OCI-LY1 (cell line): Measurements from ENCODE around the gene KCNT2.

Experiments
- H2AFZ ChIP-seq: fragments of 200-600 bp; sonication (generic), shearing (Covaris generic); 2 replicates; pipeline ENCODE4 v1.6.0; 2014; ENCODE audit warnings: antibody characterized with exemption, mild to moderate bottlenecking, low read length
- H3F3A ChIP-seq: fragments of 200-600 bp; sonication (generic), shearing (Covaris generic); 2 replicates; pipeline ENCODE4 v1.6.0; 2014; ENCODE audit warnings: mild to moderate bottlenecking, antibody characterized with exemption, low read length, moderate library complexity; ENCODE audit not compliant: insufficient read depth
- H3K27ac ChIP-seq: fragments of 200-600 bp; sonication (generic); 2 replicates; pipeline ENCODE4 v1.5.1; 2014; ENCODE audit warnings: low read length, mixed run types, mild to moderate bottlenecking, low read depth; ENCODE audit not compliant: poor library complexity, severe bottlenecking
- H3K27me3 ChIP-seq: fragments of 200-600 bp; sonication (generic); 2 replicates; pipeline ENCODE4 v1.6.0; 2014; ENCODE audit warnings: antibody characterized with exemption, mild to moderate bottlenecking, low read length, moderate library complexity; ENCODE audit not compliant: insufficient read depth
- H3K36me3 ChIP-seq: fragments of 200-600 bp; sonication (generic); 2 replicates; pipeline ENCODE4 v1.6.1; 2014; ENCODE audit warnings: mild to moderate bottlenecking, antibody characterized with exemption, low read length, moderate library complexity, mixed read lengths; ENCODE audit not compliant: insufficient read depth
- H3K4me1 ChIP-seq: fragments of 200-600 bp; sonication (generic); 2 replicates; pipeline ENCODE4 v1.5.1; 2014; ENCODE audit warnings: mild to moderate bottlenecking, low read length, moderate library complexity; ENCODE audit not compliant: insufficient read depth, severe bottlenecking
- H3K4me2 ChIP-seq: fragments of 200-600 bp; sonication (generic), shearing (Covaris generic); 2 replicates; pipeline ENCODE4 v1.6.1; 2014; ENCODE audit warnings: low read length
- H3K4me3 ChIP-seq: fragments of 200-600 bp; sonication (generic); 2 replicates; pipeline ENCODE4 v1.5.1; 2014; ENCODE audit warnings: low read length, low read depth, mild to moderate bottlenecking, mixed read lengths; ENCODE audit not compliant: poor library complexity, severe bottlenecking
- H3K79me2 ChIP-seq: fragments of 200-600 bp; shearing (Covaris generic); 2 replicates; pipeline ENCODE4 v1.6.1; 2016; ENCODE audit warnings: mixed run types, low read length, mixed read lengths; ENCODE audit not compliant: insufficient read depth
- H3K9ac ChIP-seq: fragments of 200-600 bp; sonication (generic), shearing (Covaris generic); 2 replicates; pipeline ENCODE4 v1.6.1; 2014; ENCODE audit warnings: mild to moderate bottlenecking, low read length, mixed read lengths
- H3K9me2 ChIP-seq: fragments of 200-600 bp; sonication (generic), shearing (Covaris generic); 2 replicates; pipeline ENCODE4 v1.6.1; 2014; ENCODE audit warnings: low read depth, mild to moderate bottlenecking, low read length, mixed read lengths
- H3K9me3 ChIP-seq: fragments of 200-600 bp; shearing (Covaris generic); 2 replicates; pipeline ENCODE4 v1.6.1; 2014; ENCODE audit warnings: low read length, mixed read lengths
- H4K20me1 ChIP-seq: fragments of 200-600 bp; sonication (generic), shearing (Covaris generic); 2 replicates; pipeline ENCODE4 v1.6.0; 2016; ENCODE audit warnings: mild to moderate bottlenecking, low read length; ENCODE audit not compliant: insufficient read depth
- CTCF ChIP-seq: fragments of 200-600 bp; sonication (generic), shearing (Covaris generic); IDR thresholded peaks from 2 replicates; pipeline ENCODE4 v1.5.1; 2017; ENCODE audit warnings: mild to moderate bottlenecking, antibody characterized with exemption, low read length, moderate library complexity, mixed read lengths
- EZH2 ChIP-seq: fragments of 200-600 bp; sonication (generic), shearing (Covaris generic); IDR thresholded peaks from 2 replicates; pipeline ENCODE4 v1.8.0; 2017; ENCODE audit warnings: borderline replicate concordance, mixed run types, mild to moderate bottlenecking, antibody characterized with exemption, low read length, moderate library complexity, mixed read lengths

Gene KCNT2

GRCh38 chr1:196623079-196623478 lies 14.8 kb upstream of the KCNT2 start:
- Histone ChIP-seq H3K4me1 (no peaks in the 10 kb centered on the region), H3K9me2 (no peaks in the 10 kb centered on the region), H3K36me3 (no peaks in the 10 kb centered on the region), H2AFZ (no peak overlapping the region), H3K9ac (no peak overlapping the region), H3K4me2 (no peak overlapping the region), H3K79me2 (no peaks in the 10 kb centered on the region), H3K4me3 (no peak overlapping the region), H4K20me1 (no peaks in the 10 kb centered on the region), H3K9me3 (no peaks in the 10 kb centered on the region), H3F3A (no peaks in the 10 kb centered on the region), H3K27me3 (no peaks in the 10 kb centered on the region), H3K27ac (no peak overlapping the region)
- TF ChIP-seq EZH2 (no peak), CTCF (no peak)

GRCh38 chr1:196619721-196620120 lies 11.5 kb upstream of the KCNT2 start:
- H3K4me3 ChIP-seq, result no peak overlapping the region
- H3K9me2 ChIP-seq, result no peaks in the 10 kb centered on the region
- no peaks in the 10 kb centered on the region for H3K79me2 ChIP-seq
- no peak overlapping the region for H3K9ac ChIP-seq
- H3K27me3 ChIP-seq, result no peaks in the 10 kb centered on the region
- no peaks in the 10 kb centered on the region for H3F3A ChIP-seq
- no peaks in the 10 kb centered on the region for H4K20me1 ChIP-seq
- no peak overlapping the region for H3K27ac ChIP-seq
- no peaks in the 10 kb centered on the region for H3K9me3 ChIP-seq
- no peak overlapping the region for H3K4me2 ChIP-seq
- TF ChIP-seq EZH2, result no peak
- TF ChIP-seq CTCF, result no peak
- H2AFZ ChIP-seq, result no peak overlapping the region
- no peaks in the 10 kb centered on the region for H3K4me1 ChIP-seq
- H3K36me3 ChIP-seq, result no peaks in the 10 kb centered on the region

GRCh38 chr1:196611873-196612272 lies 3.6 kb upstream of the KCNT2 start:
- no peak overlapping the region for H3K27ac ChIP-seq
- H3K36me3 ChIP-seq, result no peaks in the 10 kb centered on the region
- H3K4me3 ChIP-seq, result no peak overlapping the region
- H3K9me2 ChIP-seq, result no peaks in the 10 kb centered on the region
- H3K79me2 ChIP-seq, result no peaks in the 10 kb centered on the region
- H3K4me2 ChIP-seq, result no peak overlapping the region
- no peak for TF ChIP-seq CTCF
- no peak for TF ChIP-seq EZH2
- no peaks in the 10 kb centered on the region for H3K27me3 ChIP-seq
- no peaks in the 10 kb centered on the region for H3K9me3 ChIP-seq
- H3K4me1 ChIP-seq, result no peaks in the 10 kb centered on the region
- H2AFZ ChIP-seq, result no peak overlapping the region
- no peak overlapping the region for H3K9ac ChIP-seq
- no peaks in the 10 kb centered on the region for H4K20me1 ChIP-seq
- H3F3A ChIP-seq, result no peaks in the 10 kb centered on the region
